ENCODE results near the gene KRT12.

The KRT12 gene

GRCh38 chr17:40843242-40843641 is 23.8 kb downstream of the KRT12 start:
- DNase-seq (ENCODE audit: low read depth) = no peak

GRCh38 chr17:40841246-40841645 is 25.8 kb downstream of the KRT12 start:
- DNase-seq (ENCODE audit: low read depth) = peak; percentile 29

DNA sequence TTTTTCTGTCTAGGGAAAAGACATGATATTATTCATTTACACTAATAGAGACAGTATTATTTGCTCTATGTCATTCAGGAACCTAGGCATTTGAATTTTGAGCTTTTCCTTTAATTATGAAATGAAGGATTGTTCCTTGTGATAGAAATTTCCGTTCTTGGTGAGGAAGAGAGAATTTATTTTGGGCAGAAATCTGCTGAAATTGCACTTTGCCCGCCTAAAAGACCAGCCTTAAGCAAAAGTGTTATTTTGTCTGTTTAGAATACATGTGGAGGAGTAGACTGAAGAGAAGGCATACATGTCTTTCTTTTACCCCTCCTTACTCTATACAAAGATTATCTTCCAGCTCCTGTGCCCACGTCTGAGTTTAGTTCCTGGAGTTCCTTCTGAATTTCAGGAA is 27.8 kb downstream of the KRT12 start:
- DNase-seq (ENCODE audit: low read depth) = no peak

DNA sequence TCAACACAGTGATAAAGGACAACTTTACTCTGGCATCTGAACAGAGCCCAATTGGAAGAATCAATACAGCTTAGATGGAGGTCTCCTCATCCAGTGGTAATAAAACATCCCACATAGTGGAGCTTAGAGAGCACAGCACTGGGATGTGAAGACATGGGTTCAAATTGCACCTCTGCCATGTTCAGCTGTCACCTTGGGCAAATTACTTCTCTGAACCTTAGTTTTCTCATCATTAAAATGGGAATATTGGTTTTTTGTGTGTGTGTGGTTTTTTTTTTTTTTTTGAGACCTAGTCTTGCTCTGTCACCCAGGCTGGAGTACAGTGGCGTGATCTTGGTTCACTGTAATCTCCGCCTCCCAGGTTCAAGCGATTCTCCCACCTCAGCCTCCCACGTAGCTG is 31.0 kb downstream of the KRT12 start:
- no peak for DNase-seq (ENCODE audit: low read depth)

GRCh38 chr17:40833882-40834281 is 33.1 kb downstream of the KRT12 start:
- DNase-seq (ENCODE audit: low read depth) = no peak

DNA sequence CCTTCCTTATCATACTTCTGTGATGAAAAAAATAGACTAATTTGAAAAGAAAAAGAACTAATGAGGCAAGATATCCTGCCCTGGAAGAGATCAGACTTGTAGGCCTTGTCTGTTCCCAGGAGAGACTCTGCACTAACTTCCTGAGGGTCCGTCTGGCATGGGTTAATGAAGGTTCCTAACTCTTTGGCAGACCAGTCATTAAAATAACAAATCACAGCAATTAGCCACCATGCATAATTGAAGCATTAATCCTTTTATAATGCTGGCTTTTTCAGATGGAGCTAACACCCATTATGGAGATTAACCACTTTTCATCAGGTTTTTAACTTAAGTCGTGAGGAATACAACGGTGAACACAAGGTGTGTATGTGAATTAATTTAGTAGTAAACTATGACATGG is 34.2 kb downstream of the KRT12 start:
- no peak for DNase-seq (ENCODE audit: low read depth)

DNA sequence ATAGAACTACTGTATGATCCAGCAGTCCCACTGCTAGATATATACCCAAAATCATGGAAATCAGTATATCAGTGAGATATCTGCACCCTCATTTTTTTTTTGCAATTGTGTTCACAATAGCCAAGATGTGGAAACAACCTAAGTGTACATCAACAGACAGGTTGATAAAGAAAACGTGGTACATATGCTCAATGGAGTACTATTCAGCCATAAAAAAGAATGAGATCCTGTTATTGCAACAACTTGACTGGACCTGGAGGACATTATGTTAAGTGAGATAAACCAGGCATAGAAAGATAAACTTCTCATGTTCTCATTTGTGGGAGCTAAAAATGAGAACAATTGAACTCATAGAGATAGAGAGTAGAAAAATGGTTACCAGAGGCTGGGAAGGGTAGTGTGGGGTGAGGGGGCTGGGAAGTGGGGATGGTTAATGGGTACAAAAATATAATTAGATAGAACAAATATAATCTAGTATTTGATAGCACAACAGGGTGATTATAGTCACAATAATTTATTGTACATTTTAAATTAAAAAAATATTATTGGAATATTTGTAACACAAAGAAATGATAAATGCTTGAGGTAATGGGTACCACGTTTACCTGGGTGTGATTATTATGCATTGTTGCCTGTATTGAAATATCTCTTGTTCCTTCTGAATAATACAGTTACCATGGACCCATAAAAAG is 36.8 kb downstream of the KRT12 start:
- DNase-seq (ENCODE audit: low read depth) = no peak

- DNase-seq (ENCODE audit: low read depth) = peak; percentile 36
Observed at GRCh38 chr17:40828454-40829044, 38.5 kb downstream of the KRT12 start.

DNA sequence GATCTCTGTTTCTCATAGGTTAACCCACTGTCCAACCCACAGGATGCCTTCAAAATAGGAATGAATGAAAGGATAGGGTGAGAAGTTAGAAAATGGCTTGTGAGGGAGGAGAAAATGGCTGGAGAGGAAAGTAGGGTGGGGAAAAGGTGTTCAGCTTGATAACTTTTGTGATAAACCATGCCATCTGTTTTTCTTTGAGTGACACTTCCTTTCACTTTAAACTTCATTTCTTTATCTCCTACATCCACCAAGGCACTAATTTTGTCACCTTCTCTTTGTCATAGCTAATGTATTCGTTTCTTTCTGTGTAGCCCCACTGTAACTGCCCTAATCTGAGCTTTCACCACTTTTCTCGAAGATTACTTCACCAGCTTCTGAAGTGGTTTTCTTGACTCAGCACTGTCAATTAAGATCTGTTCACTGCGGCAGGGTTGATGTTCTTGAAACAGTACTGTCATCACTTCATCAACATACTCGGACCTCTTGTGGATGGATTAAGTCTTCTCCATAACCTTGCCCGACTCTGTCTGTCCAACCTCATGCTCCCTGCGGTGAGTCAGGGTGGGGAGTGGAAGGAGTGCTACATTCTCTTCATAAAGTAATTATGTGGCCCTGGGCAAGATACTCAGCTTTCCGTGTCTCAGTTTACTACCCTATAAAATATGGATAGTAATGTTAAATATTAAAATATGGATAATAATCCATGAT is 39.1 kb downstream of the KRT12 start:
- peak; percentile 92 for DNase-seq (ENCODE audit: low read depth)

- no peak for DNase-seq (ENCODE audit: low read depth)
Observed at GRCh38 chr17:40825599-40825998, 41.4 kb downstream of the KRT12 start.

DNA sequence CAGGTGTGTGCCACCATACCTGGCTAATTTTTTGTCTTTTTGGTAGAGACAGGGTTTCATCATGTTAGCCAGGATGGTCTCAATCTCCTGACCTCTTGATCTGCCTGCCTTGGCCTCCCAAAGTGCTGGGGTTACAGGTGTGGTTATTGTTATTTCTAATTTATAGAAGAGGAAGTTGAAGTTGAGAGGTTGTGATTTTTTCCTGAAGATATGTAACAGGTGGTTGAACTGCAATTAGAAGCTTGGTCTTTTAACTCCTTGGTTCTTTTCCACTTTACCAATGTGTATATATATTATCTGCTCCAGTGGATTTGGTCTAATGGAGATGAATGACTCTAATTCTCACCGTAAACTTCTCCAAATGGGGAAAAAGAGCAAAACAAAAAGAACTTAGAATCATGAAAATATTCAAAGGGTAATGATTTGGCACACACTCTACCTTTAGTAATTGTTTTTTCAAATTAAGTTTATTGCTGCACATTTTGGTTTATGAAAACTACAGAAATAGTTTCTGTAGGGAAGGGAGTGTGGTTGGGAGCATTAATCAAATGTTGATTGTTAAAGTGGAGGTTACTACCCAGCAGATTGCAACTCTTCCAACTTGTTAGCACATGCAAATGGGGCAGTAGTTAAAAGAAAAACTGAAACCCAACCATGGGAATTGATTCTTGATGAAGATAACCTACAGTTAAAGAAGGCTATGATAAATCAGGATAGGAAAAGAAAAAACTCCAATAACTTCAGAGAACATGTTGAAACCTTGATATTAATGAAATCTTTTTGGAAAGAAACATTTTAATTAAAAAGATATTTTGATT is 42.8 kb downstream of the KRT12 start:
- DNase-seq (ENCODE audit: low read depth) = no peak

DNA sequence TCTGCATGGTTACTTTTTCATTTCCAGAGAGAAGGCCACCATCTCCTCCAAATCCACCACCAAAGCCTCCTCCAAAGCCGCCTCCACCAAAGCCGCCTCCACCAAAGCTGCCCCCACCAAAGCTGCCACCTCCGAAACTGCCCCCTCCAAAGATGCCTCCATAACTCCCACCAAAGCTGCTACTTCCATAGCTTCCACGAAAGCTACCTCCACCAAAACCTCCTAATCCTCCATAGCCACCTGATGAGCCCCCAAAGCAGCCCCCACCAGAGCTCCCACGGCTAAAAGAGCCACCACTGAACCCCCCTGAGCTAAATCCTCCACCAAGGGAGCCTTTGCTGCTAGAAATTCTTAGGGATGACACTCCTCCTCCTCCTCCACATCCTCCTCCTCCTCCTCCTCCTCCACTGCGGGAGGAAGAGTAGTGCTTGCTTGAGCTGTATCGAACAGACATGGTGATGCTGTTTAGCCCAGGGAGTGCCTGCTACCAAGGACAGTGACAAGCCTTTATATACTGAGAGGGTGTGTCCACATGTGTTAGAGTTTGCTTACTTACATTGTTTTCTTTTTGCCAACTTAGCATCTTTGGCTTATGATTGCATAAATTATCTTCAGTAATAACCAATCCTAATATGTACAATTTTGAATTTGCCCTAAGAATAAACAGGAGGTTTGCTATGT is 44.8 kb downstream of the KRT12 start, which contains the start of gene KRT10:
KRT10 (minus strand) TSS at position 483 of the 681 bp plus-strand sequence; CDS start at position 454, 29 bp downstream.
- no peak for DNase-seq (ENCODE audit: low read depth)

- DNase-seq (ENCODE audit: low read depth) = peak; percentile 13
Observed at GRCh38 chr17:40821536-40821935, 45.5 kb downstream of the KRT12 start.

DNA sequence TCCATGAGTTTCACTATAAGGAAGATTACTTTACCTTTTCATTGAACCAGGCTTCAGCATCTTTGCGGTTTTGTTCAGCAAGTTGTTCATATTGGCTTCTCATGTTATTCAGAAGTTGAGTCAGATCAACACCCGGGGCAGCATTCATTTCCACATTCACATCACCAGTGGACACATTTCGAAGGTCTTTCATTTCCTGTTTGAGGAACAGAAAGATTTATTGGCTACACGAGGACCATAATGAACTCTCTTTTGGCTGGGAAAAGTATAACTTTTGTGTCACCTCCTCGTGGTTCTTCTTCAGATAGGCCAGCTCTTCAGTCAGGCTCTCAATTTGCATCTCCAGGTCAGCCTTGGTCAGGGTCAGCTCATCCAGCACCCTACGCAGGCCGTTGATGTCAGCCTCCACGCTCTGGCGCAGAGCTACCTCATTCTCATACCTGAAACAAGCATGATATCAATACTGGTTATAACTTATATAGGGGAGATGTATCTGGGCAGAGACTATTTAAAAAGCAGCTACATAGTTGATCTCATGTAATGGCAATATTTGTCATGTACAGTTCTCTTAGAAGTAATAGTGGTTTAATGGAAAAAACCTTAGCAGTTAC is 46.7 kb downstream of the KRT12 start:
- DNase-seq (ENCODE audit: low read depth) = peak; percentile 22

GRCh38 chr17:40819528-40820125 is 47.4 kb downstream of the KRT12 start:
- DNase-seq (ENCODE audit: low read depth) = peak; percentile 53

- DNase-seq (ENCODE audit: low read depth) = peak; percentile 88
Observed at GRCh38 chr17:40818733-40819527, 48.1 kb downstream of the KRT12 start.

GRCh38 chr17:40818343-40818732 is 48.7 kb downstream of the KRT12 start:
- no peak for DNase-seq (ENCODE audit: low read depth)

DNA sequence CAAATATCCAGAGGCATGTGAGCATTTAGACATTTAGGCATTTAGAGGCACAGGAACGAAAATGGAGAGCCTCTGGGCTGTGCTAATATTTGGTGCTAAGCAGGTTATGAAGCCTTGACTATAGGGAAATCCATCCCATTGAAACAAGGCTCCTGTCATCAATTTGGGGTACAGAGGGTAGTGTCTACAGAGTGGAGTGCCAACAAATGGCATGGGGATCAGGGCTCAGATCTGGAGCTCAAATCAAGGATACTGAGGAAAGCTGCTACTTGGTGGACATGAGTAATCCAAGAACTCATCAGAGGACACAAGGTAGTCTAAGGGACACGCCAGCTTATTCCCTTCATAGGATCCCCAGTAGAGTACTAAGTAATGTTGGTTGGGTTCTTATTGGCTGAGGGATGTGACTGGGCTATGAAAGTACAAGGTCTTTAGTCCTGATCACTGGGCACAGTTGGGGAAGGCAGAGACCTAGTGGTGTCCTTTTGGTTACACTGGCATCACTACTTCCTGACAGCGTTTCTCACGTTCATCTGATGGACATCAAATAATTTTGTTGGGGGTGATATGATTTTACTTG is 49.8 kb downstream of the KRT12 start:
- no peak for DNase-seq (ENCODE audit: low read depth)

GRCh38 chr17:40816569-40816968 is 50.5 kb downstream of the KRT12 start:
- DNase-seq (ENCODE audit: low read depth) = no peak

GRCh38 chr17:40815381-40815780 is 51.6 kb downstream of the KRT12 start:
- DNase-seq (ENCODE audit: low read depth) = no peak

Data from iris pigment epithelial cell (primary cell).